Trophoblast cell (in vitro differentiated cells and primary cell): ENCODE data around the gene IL12RB1.

Source experiments
- DNase-seq, 2 donors: peaks; one replicate each; pipeline ENCODE4 v3.0.0-alpha.2; 2016
- H2AFZ ChIP-seq: 2 replicates; pipeline ENCODE4 v1.6.1; 2013; ENCODE audit warnings: low read length, moderate library complexity, mild to moderate bottlenecking; ENCODE audit not compliant: insufficient read depth, poor library complexity
- H2AK5ac ChIP-seq: 2 replicates; pipeline ENCODE4 v1.6.1; 2013; ENCODE audit warnings: mild to moderate bottlenecking, low read length
- H2BK120ac ChIP-seq: 2 replicates; pipeline ENCODE4 v1.6.1; 2013; ENCODE audit warnings: low read length, mild to moderate bottlenecking, moderate library complexity; ENCODE audit not compliant: insufficient read depth, poor library complexity
- H2BK12ac ChIP-seq: 2 replicates; pipeline ENCODE4 v1.6.1; 2013; ENCODE audit warnings: mild to moderate bottlenecking, low read length, moderate library complexity
- H2BK5ac ChIP-seq: 2 replicates; pipeline ENCODE4 v1.6.1; 2013; ENCODE audit warnings: low read length, low read depth, moderate library complexity, mild to moderate bottlenecking; ENCODE audit not compliant: poor library complexity
- H3K14ac ChIP-seq: 2 replicates; pipeline ENCODE4 v1.6.1; 2013; ENCODE audit warnings: mild to moderate bottlenecking, low read length
- H3K18ac ChIP-seq: 2 replicates; pipeline ENCODE4 v1.6.1; 2013; ENCODE audit warnings: mild to moderate bottlenecking, low read length
- H3K23ac ChIP-seq: 2 replicates; pipeline ENCODE4 v1.6.1; 2013; ENCODE audit warnings: low read length
- H3K27ac ChIP-seq: 2 replicates; pipeline ENCODE4 v1.5.1; 2013; ENCODE audit warnings: low read depth, mild to moderate bottlenecking, inconsistent platforms, low read length, moderate library complexity
- H3K27me3 ChIP-seq: 2 replicates; pipeline ENCODE4 v1.6.1; 2013; ENCODE audit warnings: inconsistent platforms, mild to moderate bottlenecking, low read length, moderate library complexity; ENCODE audit not compliant: insufficient read depth
- H3K36me3 ChIP-seq, 2 experiments: 1 replicate in 1 of 2; 2 replicates in 1 of 2; pipeline ENCODE4 v1.6.1; 2013; ENCODE audit warnings: low read length in 2 of 2, mild to moderate bottlenecking in 2 of 2, moderate library complexity in 1 of 2; ENCODE audit not compliant: insufficient read depth in 2 of 2, control insufficient read depth in 1 of 2
- H3K4ac ChIP-seq: 2 replicates; pipeline ENCODE4 v1.6.1; 2013; ENCODE audit warnings: low read depth, mild to moderate bottlenecking, low read length, moderate library complexity
- H3K4me1 ChIP-seq, 2 experiments: 1 replicate in 1 of 2; 2 replicates in 1 of 2; pipeline ENCODE4 v1.6.1; 2013; ENCODE audit warnings: low read length in 2 of 2, mild to moderate bottlenecking in 2 of 2, moderate library complexity in 1 of 2; ENCODE audit not compliant: insufficient read depth in 2 of 2, control insufficient read depth in 1 of 2
- H3K4me2 ChIP-seq: 2 replicates; pipeline ENCODE4 v1.6.1; 2013; ENCODE audit warnings: inconsistent platforms, mild to moderate bottlenecking, low read length, moderate library complexity
- H3K4me3 ChIP-seq: 2 replicates; pipeline ENCODE4 v1.5.1; 2013; ENCODE audit warnings: mild to moderate bottlenecking, low read depth, low read length, inconsistent platforms
- H3K79me1 ChIP-seq: one replicate; pipeline ENCODE4 v1.6.1; 2013; ENCODE audit warnings: low read length
- H3K79me2 ChIP-seq: 2 replicates; pipeline ENCODE4 v1.6.1; 2013; ENCODE audit warnings: low read length, mild to moderate bottlenecking; ENCODE audit not compliant: control insufficient read depth, insufficient read depth, poor library complexity
- H3K9ac ChIP-seq: 2 replicates; pipeline ENCODE4 v1.6.1; 2013; ENCODE audit warnings: mild to moderate bottlenecking, low read length
- H3K9me3 ChIP-seq: 2 replicates; pipeline ENCODE4 v1.6.1; 2013; ENCODE audit warnings: low read depth, mild to moderate bottlenecking, control low read depth, inconsistent platforms, low read length; ENCODE audit not compliant: insufficient read depth
- H4K12ac ChIP-seq: 2 replicates; pipeline ENCODE4 v1.6.1; 2013; ENCODE audit warnings: low read depth, mild to moderate bottlenecking, low read length, moderate library complexity
- H4K8ac ChIP-seq: 2 replicates; pipeline ENCODE4 v1.6.1; 2013; ENCODE audit warnings: low read depth, mild to moderate bottlenecking, low read length, moderate library complexity
- H4K91ac ChIP-seq: one replicate; pipeline ENCODE4 v1.6.1; 2013; ENCODE audit warnings: low read depth, mild to moderate bottlenecking, low read length, moderate library complexity
- WGBS: extraction: QIAGEN DNeasy Blood & Tissue Kit; methylation state at CpG from one replicate; pipeline ENCODE4 v1.1.7; 2013; ENCODE audit warnings: missing lambda C conversion rate; ENCODE audit not compliant: insufficient read length, insufficient coverage; ENCODE audit errors: extremely low coverage; 5-methylcytosine and 5-hydroxymethylcytosine counted together

Gene IL12RB1

GRCh38 chr19:18085702-18086457, 854 bp downstream of the IL12RB1 start:
- no peak overlapping the region for H3K9ac ChIP-seq
- no CpG with 5 or more reads among the region's 8 CpGs for WGBS
- no peak overlapping the region for H4K8ac ChIP-seq
- H3K4ac ChIP-seq: no peak overlapping the region
- H3K4me1 ChIP-seq: no peaks in the 10 kb centered on the region
- H2BK120ac ChIP-seq: no peak overlapping the region
- no peak overlapping the region for H3K4me2 ChIP-seq
- H4K12ac ChIP-seq: no peak overlapping the region
- H2BK12ac ChIP-seq: no peak overlapping the region
- peaks cover 2% of the 10 kb centered on the region for H3K9me3 ChIP-seq
- no peaks in the 10 kb centered on the region for H3K36me3 ChIP-seq
- H3K14ac ChIP-seq: no peak overlapping the region
- no peak overlapping the region for H3K4me3 ChIP-seq
- no peaks in the 10 kb centered on the region for H3K79me2 ChIP-seq
- no peak overlapping the region for H2AFZ ChIP-seq
- no peak for DNase-seq
- no peaks in the 10 kb centered on the region for H3K79me1 ChIP-seq
- H3K18ac ChIP-seq: no peak overlapping the region
- no peak overlapping the region for H4K91ac ChIP-seq
- H2BK5ac ChIP-seq: no peak overlapping the region
- H2AK5ac ChIP-seq: no peak overlapping the region
- no peak overlapping the region for H3K27ac ChIP-seq
- H3K27me3 ChIP-seq: no peaks in the 10 kb centered on the region
- no peak overlapping the region for H3K23ac ChIP-seq

GRCh38 chr19:18083929-18084684, 2.6 kb downstream of the IL12RB1 start:
- Histone ChIP-seq H4K91ac (no peak overlapping the region), H3K4me3 (no peak overlapping the region), H2AK5ac (no peak overlapping the region), H3K4me1 (no peaks in the 10 kb centered on the region), H3K79me1 (no peaks in the 10 kb centered on the region), H2AFZ (no peak overlapping the region), H3K4ac (no peak overlapping the region), H3K9me3 (peaks cover 2% of the 10 kb centered on the region), H3K14ac (no peak overlapping the region), H3K4me2 (no peak overlapping the region), H2BK120ac (no peak overlapping the region), H3K23ac (no peak overlapping the region), H3K18ac (no peak overlapping the region), H3K79me2 (no peaks in the 10 kb centered on the region), H4K12ac (no peak overlapping the region), H3K36me3 (no peaks in the 10 kb centered on the region), H4K8ac (no peak overlapping the region), H2BK5ac (no peak overlapping the region), H2BK12ac (no peak overlapping the region), H3K9ac (no peak overlapping the region), H3K27me3 (no peaks in the 10 kb centered on the region), H3K27ac (no peak overlapping the region)
- no peak for DNase-seq
- WGBS: 100% methylated on average over 7 of the region's 8 CpGs

DNA sequence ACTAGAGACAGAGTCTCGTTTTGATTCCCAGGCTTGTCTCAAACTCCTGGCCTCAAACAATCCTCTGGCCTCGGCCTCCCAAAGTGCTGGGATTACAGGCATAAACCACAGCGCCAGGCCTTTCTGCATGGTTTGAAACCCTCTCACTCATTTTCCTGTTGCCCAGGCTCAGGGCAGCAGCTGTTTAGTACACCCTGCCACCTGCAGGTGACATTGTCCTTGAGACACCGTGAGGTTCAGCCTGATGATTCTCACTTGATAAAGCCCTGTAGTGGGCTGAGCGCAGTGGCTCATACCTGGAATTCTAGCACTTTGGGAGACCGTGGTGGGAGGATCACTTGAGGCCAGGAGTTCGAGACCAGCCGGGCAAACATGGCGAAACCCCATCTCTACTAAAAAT, 12.5 kb downstream of the IL12RB1 start:
- no peak overlapping the region for H3K9ac ChIP-seq

GRCh38 chr19:18073197-18073596, 13.5 kb downstream of the IL12RB1 start:
- H3K79me2 ChIP-seq: no peaks in the 10 kb centered on the region
- H2AFZ ChIP-seq: no peak overlapping the region
- WGBS: no CpG with 5 or more reads among the region's 4 CpGs
- H3K36me3 ChIP-seq: no peaks in the 10 kb centered on the region
- H2BK5ac ChIP-seq: no peak overlapping the region
- H4K12ac ChIP-seq: no peak overlapping the region
- H3K79me1 ChIP-seq: no peaks in the 10 kb centered on the region
- no peak overlapping the region for H2AK5ac ChIP-seq
- H3K4me1 ChIP-seq: no peaks in the 10 kb centered on the region
- H3K14ac ChIP-seq: no peak overlapping the region
- no peak overlapping the region for H2BK12ac ChIP-seq
- H3K4me3 ChIP-seq: no peak overlapping the region
- no peak overlapping the region for H3K23ac ChIP-seq
- H2BK120ac ChIP-seq: no peak overlapping the region
- H3K9ac ChIP-seq: peak overlapping the region; percentile 8
- no peak overlapping the region for H4K91ac ChIP-seq
- no peak overlapping the region for H3K4me2 ChIP-seq
- no peak overlapping the region for H3K18ac ChIP-seq
- no peak overlapping the region for H4K8ac ChIP-seq
- no peak overlapping the region for H3K4ac ChIP-seq
- H3K27me3 ChIP-seq: no peaks in the 10 kb centered on the region
- H3K9me3 ChIP-seq: no peaks in the 10 kb centered on the region
- DNase-seq: no peak
- no peak overlapping the region for H3K27ac ChIP-seq

More for the DNA sequence above, 12.5 kb downstream of the IL12RB1 start:
- Histone ChIP-seq H3K14ac (no peak overlapping the region), H3K36me3 (no peaks in the 10 kb centered on the region), H2BK120ac (no peak overlapping the region), H2BK5ac (no peak overlapping the region), H3K23ac (no peak overlapping the region), H3K79me1 (no peaks in the 10 kb centered on the region), H3K27me3 (no peaks in the 10 kb centered on the region), H3K4me2 (no peak overlapping the region), H3K4me1 (no peaks in the 10 kb centered on the region), H2AK5ac (no peak overlapping the region), H4K12ac (no peak overlapping the region), H2AFZ (no peak overlapping the region), H3K4me3 (no peak overlapping the region), H3K79me2 (no peaks in the 10 kb centered on the region), H4K8ac (no peak overlapping the region), H4K91ac (no peak overlapping the region), H2BK12ac (no peak overlapping the region), H3K27ac (no peak overlapping the region), H3K9me3 (no peaks in the 10 kb centered on the region), H3K18ac (no peak overlapping the region), H3K4ac (no peak overlapping the region)
- DNase-seq: no peak
- no CpG with 5 or more reads among the region's 9 CpGs for WGBS
